SK-N-SH (cell line): ENCODE data around the gene GLYATL1.

ENCODE experiments used
- FOSL2 ChIP-seq: IDR thresholded peaks from 2 replicates; pipeline ENCODE4 v1.4.0; 2012; ENCODE audit warnings: low read depth, mild to moderate bottlenecking, moderate library complexity, borderline replicate concordance
- GABPA ChIP-seq: IDR thresholded peaks from 2 replicates; pipeline ENCODE4 v1.4.0; 2012; ENCODE audit warnings: low read depth, mild to moderate bottlenecking
- NRF1 ChIP-seq: IDR thresholded peaks from 2 replicates; pipeline ENCODE4 v1.6.1; 2012; ENCODE audit warnings: low read depth, mild to moderate bottlenecking, low read length
- PBX3 ChIP-seq: IDR thresholded peaks from 2 replicates; pipeline ENCODE4; 2012
- POLR2AphosphoS5 ChIP-seq: IDR thresholded peaks from 2 replicates; pipeline ENCODE4 v1.6.1; 2012; ENCODE audit warnings: low read depth, low read length
- RCOR1 ChIP-seq: fragments of 150-350 bp; IDR thresholded peaks from 2 replicates; pipeline ENCODE4 v1.6.1; 2017; ENCODE audit warnings: antibody characterized with exemption, low read length
- SIN3A ChIP-seq: IDR thresholded peaks from 2 replicates; pipeline ENCODE4 v1.6.1; 2012; ENCODE audit warnings: low read depth, mild to moderate bottlenecking, low read length, moderate library complexity, borderline replicate concordance
- TAF1 ChIP-seq: IDR thresholded peaks from 2 replicates; pipeline ENCODE4 v1.6.1; 2012; ENCODE audit warnings: low read depth, mild to moderate bottlenecking, low read length, moderate library complexity, borderline replicate concordance
- TF ChIP-seq, protein P1 (sequence below): fragments of 200-600 bp; sonication (generic); IDR thresholded peaks from 2 replicates; pipeline ENCODE4 v1.6.1; 2017; ENCODE audit warnings: antibody characterized with exemption, mild to moderate bottlenecking, moderate library complexity
- TF ChIP-seq, protein P2 (sequence below): fragments of 150-350 bp; IDR thresholded peaks from 2 replicates; pipeline ENCODE4 v1.6.1; 2017; ENCODE audit warnings: antibody characterized with exemption, low read length, low read depth, borderline replicate concordance

DNA sequence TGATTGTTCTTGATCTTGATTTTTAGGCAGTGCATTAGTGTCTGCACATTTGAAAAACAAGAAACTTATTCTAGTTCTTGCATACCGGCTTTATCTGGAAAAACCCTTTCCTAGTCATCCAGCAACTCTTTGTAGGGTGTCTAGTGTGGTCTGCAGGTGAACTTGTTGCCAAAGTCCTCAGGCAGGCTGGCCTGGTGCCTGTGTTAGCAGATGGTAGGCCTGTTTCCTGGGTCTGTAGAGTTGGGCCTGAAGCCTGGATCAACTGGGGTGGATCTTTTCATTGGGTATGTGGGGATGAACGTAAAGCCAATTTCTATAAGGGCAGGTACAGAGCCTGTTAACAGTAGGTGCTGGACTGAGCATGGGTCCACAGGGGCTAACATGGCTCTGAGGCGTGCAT, 5.6 kb upstream of the GLYATL1 start:
- TF ChIP-seq POLR2AphosphoS5 (no peak), NRF1 (no peak), TAF1 (no peak), GABPA (no peak), SIN3A (no peak), PBX3 (no peak), FOSL2 (no peak), RCOR1 (no peak)
- TF ChIP-seq, protein P1, sequence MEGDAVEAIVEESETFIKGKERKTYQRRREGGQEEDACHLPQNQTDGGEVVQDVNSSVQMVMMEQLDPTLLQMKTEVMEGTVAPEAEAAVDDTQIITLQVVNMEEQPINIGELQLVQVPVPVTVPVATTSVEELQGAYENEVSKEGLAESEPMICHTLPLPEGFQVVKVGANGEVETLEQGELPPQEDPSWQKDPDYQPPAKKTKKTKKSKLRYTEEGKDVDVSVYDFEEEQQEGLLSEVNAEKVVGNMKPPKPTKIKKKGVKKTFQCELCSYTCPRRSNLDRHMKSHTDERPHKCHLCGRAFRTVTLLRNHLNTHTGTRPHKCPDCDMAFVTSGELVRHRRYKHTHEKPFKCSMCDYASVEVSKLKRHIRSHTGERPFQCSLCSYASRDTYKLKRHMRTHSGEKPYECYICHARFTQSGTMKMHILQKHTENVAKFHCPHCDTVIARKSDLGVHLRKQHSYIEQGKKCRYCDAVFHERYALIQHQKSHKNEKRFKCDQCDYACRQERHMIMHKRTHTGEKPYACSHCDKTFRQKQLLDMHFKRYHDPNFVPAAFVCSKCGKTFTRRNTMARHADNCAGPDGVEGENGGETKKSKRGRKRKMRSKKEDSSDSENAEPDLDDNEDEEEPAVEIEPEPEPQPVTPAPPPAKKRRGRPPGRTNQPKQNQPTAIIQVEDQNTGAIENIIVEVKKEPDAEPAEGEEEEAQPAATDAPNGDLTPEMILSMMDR, result no peak
- TF ChIP-seq, protein P2, sequence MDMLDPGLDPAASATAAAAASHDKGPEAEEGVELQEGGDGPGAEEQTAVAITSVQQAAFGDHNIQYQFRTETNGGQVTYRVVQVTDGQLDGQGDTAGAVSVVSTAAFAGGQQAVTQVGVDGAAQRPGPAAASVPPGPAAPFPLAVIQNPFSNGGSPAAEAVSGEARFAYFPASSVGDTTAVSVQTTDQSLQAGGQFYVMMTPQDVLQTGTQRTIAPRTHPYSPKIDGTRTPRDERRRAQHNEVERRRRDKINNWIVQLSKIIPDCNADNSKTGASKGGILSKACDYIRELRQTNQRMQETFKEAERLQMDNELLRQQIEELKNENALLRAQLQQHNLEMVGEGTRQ, result no peak
